Measurements from ENCODE around the gene ECE1. TPM values are rescaled to one million over a fixed set of nuclear protein-coding genes. Genes with fewer than 3 reads are reported as not detected.

The ECE1 gene
- total RNA-seq, 4 donors from 2014 or later, result 105 to 122 (median 112) TPM

DNA sequence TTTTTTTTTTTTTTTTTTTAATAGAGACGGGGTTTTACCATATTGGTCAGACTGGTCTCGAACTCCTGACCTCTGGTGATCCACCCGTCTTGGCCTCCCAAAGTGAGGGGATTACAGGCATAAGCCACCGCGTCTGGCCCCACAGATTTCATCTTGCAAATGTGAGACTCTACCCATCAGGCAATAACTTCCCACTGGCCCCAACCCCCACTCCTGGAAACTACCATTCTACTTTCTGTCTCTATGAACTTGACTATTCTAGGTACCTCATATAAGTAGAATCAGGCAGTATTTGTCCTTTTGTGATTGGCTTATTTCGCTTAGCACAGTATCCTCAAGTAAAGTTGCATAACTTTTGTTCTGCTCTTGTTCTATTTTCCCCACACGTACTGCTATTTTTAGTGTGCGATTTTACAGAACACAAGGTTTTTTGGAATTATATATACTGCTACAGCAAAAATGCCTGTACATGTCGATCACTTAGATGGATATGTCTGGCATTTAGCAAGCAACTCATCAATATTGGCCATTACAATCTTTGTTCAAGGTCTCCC, 40.2 kb downstream of the ECE1 start:
- Histone ChIP-seq H3K4me1 (peaks cover 0 to 11% (median 2%) of the 10 kb centered on the region in 4 donors), H3K27me3 (no peaks in the 10 kb centered on the region), H3K36me3 (peaks cover 0 to 70% (median 0%) of the 10 kb centered on the region in 3 donors), H3K9me3 (no peaks in the 10 kb centered on the region), H3K27ac (no peak overlapping the region), H3K4me3 (no peak overlapping the region)
- DNase-seq, result no peak
- TF ChIP-seq, protein P1, sequence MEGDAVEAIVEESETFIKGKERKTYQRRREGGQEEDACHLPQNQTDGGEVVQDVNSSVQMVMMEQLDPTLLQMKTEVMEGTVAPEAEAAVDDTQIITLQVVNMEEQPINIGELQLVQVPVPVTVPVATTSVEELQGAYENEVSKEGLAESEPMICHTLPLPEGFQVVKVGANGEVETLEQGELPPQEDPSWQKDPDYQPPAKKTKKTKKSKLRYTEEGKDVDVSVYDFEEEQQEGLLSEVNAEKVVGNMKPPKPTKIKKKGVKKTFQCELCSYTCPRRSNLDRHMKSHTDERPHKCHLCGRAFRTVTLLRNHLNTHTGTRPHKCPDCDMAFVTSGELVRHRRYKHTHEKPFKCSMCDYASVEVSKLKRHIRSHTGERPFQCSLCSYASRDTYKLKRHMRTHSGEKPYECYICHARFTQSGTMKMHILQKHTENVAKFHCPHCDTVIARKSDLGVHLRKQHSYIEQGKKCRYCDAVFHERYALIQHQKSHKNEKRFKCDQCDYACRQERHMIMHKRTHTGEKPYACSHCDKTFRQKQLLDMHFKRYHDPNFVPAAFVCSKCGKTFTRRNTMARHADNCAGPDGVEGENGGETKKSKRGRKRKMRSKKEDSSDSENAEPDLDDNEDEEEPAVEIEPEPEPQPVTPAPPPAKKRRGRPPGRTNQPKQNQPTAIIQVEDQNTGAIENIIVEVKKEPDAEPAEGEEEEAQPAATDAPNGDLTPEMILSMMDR (IDR thresholded peaks at IDR 0.05), result no peak
- no peak for TF ChIP-seq POLR2A (IDR thresholded peaks at IDR 0.05)

DNA sequence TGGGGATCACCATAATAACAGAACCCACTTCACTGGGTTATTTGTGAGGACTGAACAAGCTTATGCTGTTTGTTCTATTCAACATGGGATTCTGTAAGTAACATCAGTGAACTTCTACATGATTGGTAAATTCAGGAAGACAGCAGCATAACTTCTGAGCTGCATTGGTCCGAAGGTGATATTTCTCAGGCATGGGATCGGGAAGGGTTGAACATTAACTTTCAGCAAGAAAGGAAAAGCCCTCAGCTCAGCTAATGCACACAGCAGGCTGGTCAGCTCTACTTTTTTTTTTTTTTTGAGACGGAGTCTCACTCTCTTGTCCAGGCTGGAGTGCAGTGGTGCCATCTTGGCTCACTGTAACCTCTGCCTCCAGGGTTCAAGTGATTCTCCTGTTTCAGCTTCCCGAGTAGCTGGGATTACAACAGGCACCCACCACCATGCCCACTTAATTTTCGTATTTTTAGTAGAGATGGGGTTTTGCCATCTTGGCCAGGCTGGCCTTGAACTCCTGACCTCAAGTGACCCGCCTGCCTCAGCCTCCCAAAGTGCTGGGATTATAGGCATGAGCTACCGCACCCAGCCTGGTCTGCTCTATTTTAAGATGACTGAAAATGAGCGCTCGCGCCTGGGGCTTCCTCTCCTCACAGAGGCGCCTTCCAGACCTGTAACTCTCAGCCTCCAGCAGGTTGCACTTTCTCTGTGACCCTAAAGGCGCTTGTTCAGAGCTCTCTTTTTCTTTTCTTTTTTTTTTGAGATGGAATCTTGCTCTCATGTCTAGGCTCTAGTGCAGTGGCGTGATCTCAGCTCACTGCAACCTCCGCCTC, 42.2 kb downstream of the ECE1 start:
- no peak overlapping the region for H3K4me3 ChIP-seq
- H3K9me3 ChIP-seq, result no peaks in the 10 kb centered on the region
- no peak for TF ChIP-seq POLR2A (IDR thresholded peaks at IDR 0.05)
- TF ChIP-seq, protein P1 (IDR thresholded peaks at IDR 0.05), result no peak
- no peak overlapping the region for H3K27ac ChIP-seq
- peaks cover 0 to 6% (median 0%) of the 10 kb centered on the region in 4 donors for H3K4me1 ChIP-seq
- peaks cover 0 to 81% (median 0%) of the 10 kb centered on the region in 3 donors for H3K36me3 ChIP-seq
- no peak for DNase-seq
- no peaks in the 10 kb centered on the region for H3K27me3 ChIP-seq

DNA sequence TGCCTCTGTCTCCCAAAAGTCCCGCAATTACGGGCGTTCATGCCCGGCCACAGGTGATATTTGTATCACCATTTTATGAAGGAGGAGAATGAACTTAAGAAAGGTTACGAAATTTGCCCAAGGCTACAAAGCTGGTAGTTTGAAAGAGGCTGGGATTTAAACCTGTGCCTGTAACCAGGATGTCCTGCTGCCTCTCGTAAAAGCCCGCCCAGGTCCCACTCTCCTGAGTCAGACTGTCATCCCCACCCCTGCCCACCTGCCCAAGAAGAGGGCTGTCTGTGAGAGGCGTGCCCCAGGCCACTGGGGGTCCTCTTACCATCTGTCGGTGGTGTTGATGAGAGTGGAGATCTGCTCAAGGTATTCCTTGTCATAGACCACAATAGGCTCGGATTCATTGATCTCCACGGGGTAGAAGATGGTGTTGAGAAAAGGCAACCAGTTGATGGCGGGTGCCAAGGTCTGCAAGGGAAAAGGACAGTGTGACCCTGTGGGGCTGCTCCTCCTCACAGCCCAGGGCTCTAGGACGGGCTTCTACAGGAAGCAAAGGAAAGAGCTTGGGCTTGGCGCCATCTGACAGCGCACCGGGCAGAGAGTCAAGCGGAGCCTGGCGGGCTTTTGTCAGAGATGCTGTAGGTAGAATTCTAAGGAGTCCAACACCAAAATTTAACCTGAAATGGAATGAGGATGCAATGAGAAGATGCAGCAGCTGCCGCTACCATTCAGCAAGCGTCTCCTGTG, 43.2 kb downstream of the ECE1 start:
- no peaks in the 10 kb centered on the region for H3K4me1 ChIP-seq
- peaks cover 0 to 85% (median 0%) of the 10 kb centered on the region in 3 donors for H3K36me3 ChIP-seq
- H3K27ac ChIP-seq, result no peak overlapping the region
- no peak for DNase-seq
- TF ChIP-seq, protein P1 (IDR thresholded peaks at IDR 0.05), result no peak
- no peak for TF ChIP-seq POLR2A (IDR thresholded peaks at IDR 0.05)
- H3K4me3 ChIP-seq, result no peak overlapping the region
- H3K27me3 ChIP-seq, result no peaks in the 10 kb centered on the region
- no peaks in the 10 kb centered on the region for H3K9me3 ChIP-seq

DNA sequence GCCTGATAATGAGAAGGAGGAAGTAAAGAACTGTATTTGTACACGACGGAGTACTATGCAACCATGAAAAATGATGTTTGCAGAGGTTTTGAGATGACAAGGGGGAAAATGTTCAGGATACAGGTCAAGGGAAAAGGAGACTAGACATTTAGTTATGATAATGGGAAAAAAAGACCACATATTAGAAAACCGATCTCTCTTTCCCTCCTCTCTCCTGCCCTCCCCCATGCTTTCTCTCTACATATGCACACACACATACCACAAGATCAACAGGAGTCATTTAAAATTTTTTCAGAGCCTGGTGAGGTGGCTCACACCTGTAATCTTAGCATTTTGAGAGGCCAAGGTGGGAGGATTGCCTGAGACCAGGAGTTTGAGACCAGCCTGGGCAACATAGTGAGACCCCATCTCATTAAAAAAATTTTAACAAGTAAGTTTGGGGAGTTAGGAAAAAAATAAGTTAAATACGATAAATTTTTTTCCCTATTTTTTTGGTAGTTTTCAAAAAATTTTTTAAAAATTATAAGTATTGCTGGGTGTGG, 44.5 kb downstream of the ECE1 start:
- no peaks in the 10 kb centered on the region for H3K9me3 ChIP-seq
- H3K4me3 ChIP-seq, result no peak overlapping the region
- no peak overlapping the region for H3K27ac ChIP-seq
- TF ChIP-seq, protein P1 (IDR thresholded peaks at IDR 0.05), result no peak
- TF ChIP-seq POLR2A (IDR thresholded peaks at IDR 0.05), result no peak
- no peak for DNase-seq
- no peaks in the 10 kb centered on the region for H3K27me3 ChIP-seq
- H3K4me1 ChIP-seq, result no peaks in the 10 kb centered on the region
- peaks cover 0 to 86% (median 0%) of the 10 kb centered on the region in 3 donors for H3K36me3 ChIP-seq

DNA sequence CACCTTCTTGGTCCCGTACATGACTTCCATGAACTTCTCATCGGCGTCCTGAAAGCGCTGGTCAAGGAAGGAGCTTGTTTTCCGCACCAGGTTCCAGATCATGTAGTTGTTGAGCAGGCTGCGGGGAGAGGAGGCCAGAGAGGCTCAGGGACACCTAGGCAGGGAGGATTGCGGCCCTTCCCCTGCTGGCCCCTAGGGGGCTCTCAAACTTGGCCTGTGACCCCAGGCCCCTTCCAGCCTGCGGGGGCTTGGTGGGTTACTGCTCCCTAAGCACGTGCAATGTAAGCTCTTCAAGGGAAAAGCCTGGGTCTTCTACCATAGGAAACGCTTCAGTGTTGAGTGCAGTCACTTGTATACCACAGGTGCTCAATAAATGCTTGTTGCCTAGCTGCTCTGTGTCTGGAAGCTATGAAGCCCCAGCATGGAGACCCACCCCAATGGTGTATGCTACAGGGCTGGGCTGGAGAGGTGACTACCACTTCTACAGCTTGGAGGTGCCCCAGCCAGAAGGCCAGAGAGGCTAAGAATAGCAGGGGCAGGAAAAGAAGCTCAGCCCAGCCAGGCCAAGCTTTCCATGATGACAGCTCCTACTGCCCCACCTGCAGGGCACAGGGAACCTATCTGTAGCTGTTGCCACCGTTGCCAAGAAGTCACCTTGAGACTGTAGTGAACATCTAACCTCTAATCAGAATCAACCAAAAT, 45.1 kb downstream of the ECE1 start:
- H3K4me1 ChIP-seq, result no peaks in the 10 kb centered on the region
- no peak overlapping the region for H3K27ac ChIP-seq
- peaks cover 0 to 86% (median 0%) of the 10 kb centered on the region in 3 donors for H3K36me3 ChIP-seq

More for the DNA sequence above, 45.1 kb downstream of the ECE1 start:
- H3K27me3 ChIP-seq, result no peaks in the 10 kb centered on the region
- TF ChIP-seq, protein P1 (IDR thresholded peaks at IDR 0.05), result peak in 1 of 6 experiments; percentile 12
- no peak for TF ChIP-seq POLR2A (IDR thresholded peaks at IDR 0.05)
- no peak overlapping the region for H3K4me3 ChIP-seq
- no peak for DNase-seq
- no peaks in the 10 kb centered on the region for H3K9me3 ChIP-seq
